T-helper 1 cell treated with Interleukin-12 subunit alpha and Interleukin-12 subunit beta and Interleukin-4 antibody, amounts not matched to agents 30 μg/mL and 1 μg/mL, for 36 hours (primary cell): ENCODE data around the gene TMEM273.

Experiments used
- H3K27ac Mint-ChIP-seq: one replicate; pipeline ENCODE4 v1.8.0; 2021; ENCODE audit warnings: mild to moderate bottlenecking, mixed read lengths
- H3K27me3 Mint-ChIP-seq: one replicate; pipeline ENCODE4 v1.8.0; 2021; ENCODE audit warnings: low read depth, mixed read lengths
- H3K36me3 Mint-ChIP-seq: one replicate; pipeline ENCODE4 v1.8.0; 2021; ENCODE audit warnings: low read depth, mixed read lengths
- H3K4me1 Mint-ChIP-seq: one replicate; pipeline ENCODE4 v1.8.0; 2021; ENCODE audit warnings: low read depth, mixed read lengths
- H3K4me3 Mint-ChIP-seq: one replicate; pipeline ENCODE4 v1.8.0; 2021; ENCODE audit warnings: mild to moderate bottlenecking, moderate library complexity, mixed read lengths
- H3K9me3 Mint-ChIP-seq: one replicate; pipeline ENCODE4 v1.8.0; 2021; ENCODE audit warnings: mixed read lengths

TMEM273 gene

DNA sequence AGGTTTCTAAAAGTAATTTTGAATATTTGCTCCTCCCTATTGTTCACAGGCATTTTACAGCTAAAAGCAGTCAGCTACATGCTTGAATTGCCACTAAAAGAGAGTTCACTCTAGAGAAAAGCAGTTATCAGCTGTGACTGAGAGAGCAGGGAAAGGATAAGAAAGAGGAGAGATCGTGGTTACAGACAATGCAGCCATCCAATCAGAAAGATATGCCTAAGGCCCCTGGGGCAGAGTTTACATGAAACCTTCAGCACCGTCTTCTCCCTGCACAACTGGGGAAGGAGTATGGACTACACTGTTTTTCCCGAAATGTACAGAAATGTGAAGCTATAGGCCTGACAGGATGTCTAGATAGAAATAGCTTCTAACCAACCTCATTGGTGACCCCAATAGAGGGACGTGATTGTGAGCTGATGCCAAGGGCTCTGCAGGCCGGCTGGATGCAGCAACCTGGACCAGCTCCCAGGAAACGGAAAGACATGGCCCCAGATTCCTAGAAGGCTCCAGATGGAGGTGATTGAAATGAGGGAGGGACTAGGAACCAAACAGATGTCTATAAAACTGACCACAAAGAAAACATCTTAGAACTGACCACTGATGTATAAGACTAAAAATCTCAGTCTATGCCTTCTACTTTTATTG, 69.6 kb downstream of the TMEM273 start:
- Mint-ChIP-seq H3K27me3 (peaks cover 57% of the 10 kb centered on the region), H3K9me3 (no peaks in the 10 kb centered on the region), H3K4me1 (peaks cover 4% of the 10 kb centered on the region), H3K36me3 (no peaks in the 10 kb centered on the region), H3K4me3 (no peak overlapping the region), H3K27ac (no peak overlapping the region)

DNA sequence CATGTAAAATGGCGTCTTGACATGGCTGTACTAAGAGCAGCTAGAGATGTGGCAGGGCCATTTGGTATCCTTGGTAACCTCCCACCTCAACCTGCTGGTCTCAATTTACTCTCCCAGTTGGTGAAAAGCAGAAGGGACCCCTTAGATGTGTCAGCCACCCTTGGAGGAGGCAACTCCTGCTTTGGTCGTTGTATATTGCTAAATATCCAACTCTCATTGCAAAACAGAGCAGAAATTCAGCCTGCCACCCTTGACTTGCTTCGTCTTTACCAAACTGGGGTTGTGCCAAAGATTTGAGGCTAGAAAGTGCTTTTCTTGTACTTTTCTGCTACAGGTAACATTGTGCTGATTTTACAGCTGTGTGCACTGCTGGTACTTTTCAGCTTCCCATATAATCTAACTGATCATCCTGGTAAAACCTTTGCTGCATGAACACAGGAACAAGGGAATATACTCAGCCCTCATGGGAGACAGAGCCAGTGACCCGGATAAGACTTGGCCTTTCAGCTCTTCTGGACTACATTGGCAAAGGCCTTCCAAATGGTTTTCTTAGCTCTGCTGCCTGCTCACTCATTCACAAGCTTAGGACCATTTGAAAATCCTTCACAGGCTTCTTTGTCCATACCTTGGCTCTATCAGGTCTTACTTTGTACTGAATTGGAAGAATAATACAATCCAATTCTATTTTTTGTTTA, 70.7 kb downstream of the TMEM273 start:
- no peak overlapping the region for H3K4me3 Mint-ChIP-seq
- peaks cover 61% of the 10 kb centered on the region for H3K27me3 Mint-ChIP-seq
- peaks cover 4% of the 10 kb centered on the region for H3K4me1 Mint-ChIP-seq
- H3K36me3 Mint-ChIP-seq = no peaks in the 10 kb centered on the region
- no peak overlapping the region for H3K27ac Mint-ChIP-seq
- no peaks in the 10 kb centered on the region for H3K9me3 Mint-ChIP-seq

GRCh38 chr10:49116509-49117375, 71.4 kb downstream of the TMEM273 start:
- Mint-ChIP-seq H3K27me3 (peaks cover 59% of the 10 kb centered on the region), H3K4me1 (peaks cover 4% of the 10 kb centered on the region), H3K27ac (no peak overlapping the region), H3K4me3 (no peak overlapping the region), H3K36me3 (no peaks in the 10 kb centered on the region), H3K9me3 (no peaks in the 10 kb centered on the region)

GRCh38 chr10:49115796-49116508, 72.2 kb downstream of the TMEM273 start:
- H3K36me3 Mint-ChIP-seq = no peaks in the 10 kb centered on the region
- no peak overlapping the region for H3K4me3 Mint-ChIP-seq
- H3K27me3 Mint-ChIP-seq = peaks cover 55% of the 10 kb centered on the region
- no peaks in the 10 kb centered on the region for H3K9me3 Mint-ChIP-seq
- no peak overlapping the region for H3K27ac Mint-ChIP-seq
- H3K4me1 Mint-ChIP-seq = peaks cover 4% of the 10 kb centered on the region

- Mint-ChIP-seq H3K36me3 (no peaks in the 10 kb centered on the region), H3K27me3 (peaks cover 49% of the 10 kb centered on the region), H3K4me3 (peak within 1 kb of the TSS; percentile 42), H3K9me3 (no peaks in the 10 kb centered on the region), H3K27ac (no peak within 1 kb of the TSS), H3K4me1 (peaks cover 4% of the 10 kb centered on the region)
These were observed 73.0 kb downstream of the TMEM273 start, which contains the start of gene VSTM4 for GRCh38 chr10:49115015-49115795. TSS of gene VSTM4 (minus strand) at chr10:49115522. CDS start at chr10:49115485, 37 bp downstream.

GRCh38 chr10:49114718-49115014, 73.5 kb downstream of the TMEM273 start:
- Mint-ChIP-seq H3K4me3 (peak overlapping the region; percentile 42), H3K27ac (no peak overlapping the region), H3K9me3 (no peaks in the 10 kb centered on the region), H3K27me3 (peaks cover 47% of the 10 kb centered on the region), H3K4me1 (peaks cover 4% of the 10 kb centered on the region), H3K36me3 (no peaks in the 10 kb centered on the region)

GRCh38 chr10:49113741-49114141, 74.5 kb downstream of the TMEM273 start:
- Mint-ChIP-seq H3K27ac (no peak overlapping the region), H3K27me3 (peaks cover 43% of the 10 kb centered on the region), H3K9me3 (no peaks in the 10 kb centered on the region), H3K4me1 (peaks cover 4% of the 10 kb centered on the region), H3K36me3 (no peaks in the 10 kb centered on the region), H3K4me3 (no peak overlapping the region)

DNA sequence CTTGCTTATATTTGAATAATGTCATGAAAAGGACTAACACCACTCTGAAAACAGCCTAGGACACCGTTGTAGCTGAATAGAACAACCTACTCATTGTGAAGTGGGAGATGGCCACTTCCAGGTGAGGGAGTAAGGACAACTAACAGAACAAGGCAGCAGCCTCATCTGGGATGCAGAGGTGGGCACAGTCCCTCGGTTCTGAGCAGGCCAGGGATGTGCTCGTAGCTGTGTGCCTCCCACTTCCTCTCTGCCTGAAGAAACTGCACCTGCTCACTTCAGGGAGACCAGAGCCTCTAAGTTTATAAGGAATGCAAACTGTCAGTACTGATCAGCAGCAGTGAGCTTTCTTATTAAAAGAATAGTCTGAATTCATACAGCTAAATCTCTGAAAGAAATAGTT, 75.3 kb downstream of the TMEM273 start:
- Mint-ChIP-seq H3K36me3 (no peaks in the 10 kb centered on the region), H3K4me3 (no peak overlapping the region), H3K9me3 (no peaks in the 10 kb centered on the region), H3K27ac (no peak overlapping the region), H3K4me1 (peaks cover 4% of the 10 kb centered on the region), H3K27me3 (peaks cover 34% of the 10 kb centered on the region)

DNA sequence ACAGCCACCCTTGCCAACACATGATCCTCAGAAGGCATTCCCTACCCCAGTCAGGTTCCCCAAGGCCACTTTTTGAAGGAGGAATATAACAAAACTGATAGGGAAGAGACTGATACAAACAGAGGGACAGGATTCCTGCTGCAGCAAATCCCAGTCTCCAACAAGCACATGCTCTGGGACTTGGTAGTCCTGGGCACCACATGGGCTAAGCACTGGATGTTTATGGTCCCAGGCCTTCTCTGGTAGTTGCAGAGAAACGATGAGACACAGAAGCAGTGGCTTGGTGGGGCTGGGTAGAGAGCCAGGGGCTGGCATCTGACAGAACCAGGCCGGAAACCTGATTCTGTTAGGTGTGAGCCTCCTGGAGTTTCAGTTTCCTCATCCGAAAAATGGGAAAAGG, 76.1 kb downstream of the TMEM273 start:
- peaks cover 31% of the 10 kb centered on the region for H3K27me3 Mint-ChIP-seq
- no peak overlapping the region for H3K27ac Mint-ChIP-seq
- no peaks in the 10 kb centered on the region for H3K9me3 Mint-ChIP-seq
- H3K36me3 Mint-ChIP-seq = no peaks in the 10 kb centered on the region
- H3K4me3 Mint-ChIP-seq = no peak overlapping the region
- H3K4me1 Mint-ChIP-seq = peaks cover 4% of the 10 kb centered on the region

DNA sequence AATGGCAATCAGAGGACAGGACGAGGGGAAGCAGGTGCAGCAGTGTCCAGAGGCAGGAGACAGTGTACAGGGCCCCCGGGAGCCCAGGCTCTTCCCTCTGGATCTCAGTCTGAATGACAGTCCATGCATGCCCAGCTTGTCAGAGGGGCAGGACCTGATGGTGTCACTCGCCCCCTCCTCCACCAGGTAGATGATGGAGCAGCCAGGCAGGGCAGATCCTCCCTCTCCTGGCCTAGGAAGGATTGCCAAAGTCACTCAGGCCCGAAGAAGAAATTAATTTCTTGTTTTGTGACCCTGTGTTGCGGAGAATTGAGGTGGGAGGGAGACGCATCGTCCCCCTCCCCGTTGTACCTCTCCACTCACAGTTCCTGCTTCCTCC, 76.9 kb downstream of the TMEM273 start:
- peaks cover 3% of the 10 kb centered on the region for H3K4me1 Mint-ChIP-seq
- no peak overlapping the region for H3K4me3 Mint-ChIP-seq

GRCh38 chr10:49110684-49111319, 77.4 kb downstream of the TMEM273 start:
- no peaks in the 10 kb centered on the region for H3K9me3 Mint-ChIP-seq

More for the DNA sequence above, 76.9 kb downstream of the TMEM273 start:
- H3K36me3 Mint-ChIP-seq = no peaks in the 10 kb centered on the region
- H3K27me3 Mint-ChIP-seq = peaks cover 24% of the 10 kb centered on the region
- H3K27ac Mint-ChIP-seq = no peak overlapping the region
- H3K9me3 Mint-ChIP-seq = no peaks in the 10 kb centered on the region

GRCh38 chr10:49109669-49110340, 78.4 kb downstream of the TMEM273 start:
- Mint-ChIP-seq H3K27me3 (peaks cover 23% of the 10 kb centered on the region), H3K9me3 (no peaks in the 10 kb centered on the region), H3K36me3 (no peaks in the 10 kb centered on the region), H3K27ac (no peak overlapping the region), H3K4me3 (no peak overlapping the region), H3K4me1 (no peaks in the 10 kb centered on the region)

More at GRCh38 chr10:49110684-49111319, 77.4 kb downstream of the TMEM273 start:
- Mint-ChIP-seq H3K27me3 (peaks cover 19% of the 10 kb centered on the region), H3K4me1 (no peaks in the 10 kb centered on the region), H3K4me3 (no peak overlapping the region), H3K36me3 (no peaks in the 10 kb centered on the region), H3K27ac (no peak overlapping the region)

DNA sequence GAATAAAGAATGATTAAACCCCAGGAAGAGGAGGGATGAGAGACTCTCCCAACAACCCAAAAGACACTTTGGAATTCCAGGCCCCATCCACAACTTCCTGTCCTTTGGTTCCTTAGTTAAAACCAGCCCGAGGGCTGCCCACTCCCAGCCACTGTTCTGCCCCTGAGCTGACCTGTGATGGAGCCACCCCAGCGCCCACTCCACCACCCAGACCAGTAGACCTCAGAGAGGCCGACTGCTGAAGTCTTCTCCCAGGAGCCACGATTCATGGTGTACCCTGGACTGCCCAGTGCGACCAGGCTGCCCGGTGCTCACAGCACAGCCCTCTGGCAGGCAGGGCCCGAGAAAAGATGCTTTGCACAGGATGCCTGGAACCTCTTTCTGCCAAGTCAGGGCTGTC, 79.5 kb downstream of the TMEM273 start:
- Mint-ChIP-seq H3K27me3 (peaks cover 13% of the 10 kb centered on the region), H3K27ac (no peak overlapping the region), H3K4me1 (no peaks in the 10 kb centered on the region), H3K9me3 (no peaks in the 10 kb centered on the region), H3K4me3 (no peak overlapping the region), H3K36me3 (no peaks in the 10 kb centered on the region)
